ENCODE measurements around the gene RNASEH2C. TPM values are rescaled to one million over a fixed set of nuclear protein-coding genes. Genes with fewer than 3 reads are reported as not detected.
"Not testable (repeated sequence)": the region's sequence is repeated elsewhere in the genome, so short reads cannot be mapped to it uniquely, and the experiment has no call there.

RNASEH2C gene
- total and polyA plus RNA-seq, 5 donors: 68.1 to 158 (median 80.3) TPM

DNA sequence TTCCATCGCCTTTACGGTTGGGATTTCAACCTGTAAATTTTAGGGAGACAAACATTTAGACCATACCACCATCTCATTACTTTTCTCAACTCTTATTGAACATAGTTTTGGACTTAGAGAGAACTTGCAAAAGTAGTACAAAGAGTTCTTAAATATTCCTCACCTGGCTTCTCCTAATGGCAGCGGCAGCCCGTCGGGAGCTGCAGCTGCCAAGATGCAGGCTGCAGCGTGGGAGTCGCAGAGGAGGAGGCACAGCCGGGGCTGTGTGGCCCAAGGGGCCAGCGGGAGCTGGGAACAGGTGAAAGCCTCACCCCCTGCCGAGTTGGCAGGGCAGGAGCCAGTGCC lies 23.1 kb upstream of the RNASEH2C start:
- H3K4me1 ChIP-seq (ENCODE audit: control insufficient read depth, insufficient read depth, low read length): no peaks in the 10 kb centered on the region
- ATAC-seq (no peak), DNase-seq (no peak)
- intact Hi-C loops (cut with DNase I): no loop called here
- no peaks in the 10 kb centered on the region for H3K9me3 ChIP-seq (ENCODE audit: control insufficient read depth, low read length)
- no peak overlapping the region for H3K4me3 ChIP-seq (ENCODE audit: low read length)
- WGBS: 72% methylated on average over 10 of the region's 10 CpGs
- no peaks in the 10 kb centered on the region for H3K27me3 ChIP-seq (ENCODE audit: control insufficient read depth, insufficient read depth)
- H3K27ac ChIP-seq (ENCODE audit: low read length): no peak overlapping the region

DNA sequence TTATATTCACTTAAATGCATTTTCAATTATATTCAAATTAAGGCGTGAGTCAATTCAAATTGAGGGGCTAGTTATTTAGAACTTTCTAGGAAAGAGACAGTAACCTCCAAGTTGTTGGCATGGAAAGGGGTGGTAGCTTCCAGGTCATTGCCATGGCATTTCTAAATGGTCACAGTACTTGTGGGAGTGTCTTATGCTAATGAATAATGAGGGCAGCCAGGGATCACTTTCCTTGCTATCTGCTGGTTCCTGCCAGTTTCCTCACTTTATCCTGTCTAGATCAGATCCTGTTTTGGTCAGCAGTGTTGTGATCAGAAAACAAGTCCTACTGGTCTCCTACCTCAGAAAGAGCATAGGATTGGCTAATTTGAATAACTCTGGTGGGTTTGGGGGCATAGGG lies 21.8 kb upstream of the RNASEH2C start:
- no peak overlapping the region for H3K4me3 ChIP-seq (ENCODE audit: low read length)
- H3K27ac ChIP-seq (ENCODE audit: low read length): no peak overlapping the region
- DNase-seq (no peak), ATAC-seq (no peak)
- intact Hi-C loops (cut with DNase I): no loop called here
- H3K27me3 ChIP-seq (ENCODE audit: control insufficient read depth, insufficient read depth): no peaks in the 10 kb centered on the region
- whole genome bisulfite sequencing: 89% methylated on average over 1 of the region's 1 CpG
- no peaks in the 10 kb centered on the region for H3K4me1 ChIP-seq (ENCODE audit: control insufficient read depth, insufficient read depth, low read length)
- H3K9me3 ChIP-seq (ENCODE audit: control insufficient read depth, low read length): no peaks in the 10 kb centered on the region

DNA sequence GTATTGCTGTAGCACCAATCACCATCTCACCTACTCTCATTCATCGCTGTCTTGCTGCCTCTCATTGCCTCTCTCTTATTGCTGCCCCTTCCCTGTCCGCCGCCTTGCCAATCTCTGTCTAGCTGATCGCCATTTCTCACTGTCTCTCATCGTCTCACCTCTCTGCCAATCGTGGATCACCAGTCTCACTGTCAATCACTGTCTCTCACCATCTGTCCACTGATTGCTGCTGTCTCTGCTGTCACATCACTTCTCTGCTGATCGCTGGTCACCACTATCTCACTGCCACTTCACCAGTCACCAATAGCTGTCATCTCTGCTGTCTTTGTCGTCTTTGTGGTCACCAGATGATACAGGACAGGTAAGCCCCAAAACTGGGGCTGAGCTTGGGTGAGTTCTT lies 20.6 kb upstream of the RNASEH2C start:
- no peak for ATAC-seq
- Histone ChIP-seq H3K4me3 (ENCODE audit: low read length) (no peak overlapping the region), H3K27me3 (ENCODE audit: control insufficient read depth, insufficient read depth) (no peaks in the 10 kb centered on the region), H3K27ac (ENCODE audit: low read length) (no peak overlapping the region), H3K4me1 (ENCODE audit: control insufficient read depth, insufficient read depth, low read length) (no peaks in the 10 kb centered on the region), H3K9me3 (ENCODE audit: control insufficient read depth, low read length) (no peaks in the 10 kb centered on the region)
- 77% methylated on average over 8 of the region's 8 CpGs for WGBS
- intact Hi-C loops (cut with DNase I): no loop called here
- no peak for DNase-seq

- 92% methylated on average over 2 of the region's 2 CpGs for WGBS
Observed at GRCh38 chr11:65739022-65739421, 18.4 kb upstream of the RNASEH2C start.

GRCh38 chr11:65736810-65737209 lies 16.2 kb upstream of the RNASEH2C start:
- H3K27ac ChIP-seq (ENCODE audit: low read length): no peak overlapping the region
- H3K9me3 ChIP-seq (ENCODE audit: control insufficient read depth, low read length): no peaks in the 10 kb centered on the region
- DNase-seq (no peak), ATAC-seq (no peak)
- H3K27me3 ChIP-seq (ENCODE audit: control insufficient read depth, insufficient read depth): no peaks in the 10 kb centered on the region
- H3K4me1 ChIP-seq (ENCODE audit: control insufficient read depth, insufficient read depth, low read length): no peaks in the 10 kb centered on the region
- intact Hi-C loops (cut with DNase I): no loop called here
- H3K4me3 ChIP-seq (ENCODE audit: low read length): no peak overlapping the region

More at GRCh38 chr11:65739022-65739421, 18.4 kb upstream of the RNASEH2C start:
- no peak for DNase-seq
- Histone ChIP-seq H3K4me1 (ENCODE audit: control insufficient read depth, insufficient read depth, low read length) (no peaks in the 10 kb centered on the region), H3K27ac (ENCODE audit: low read length) (no peak overlapping the region), H3K9me3 (ENCODE audit: control insufficient read depth, low read length) (no peaks in the 10 kb centered on the region), H3K4me3 (ENCODE audit: low read length) (no peak overlapping the region), H3K27me3 (ENCODE audit: control insufficient read depth, insufficient read depth) (no peaks in the 10 kb centered on the region)
- no peak for ATAC-seq
- intact Hi-C loops (cut with DNase I): no loop called here

DNA sequence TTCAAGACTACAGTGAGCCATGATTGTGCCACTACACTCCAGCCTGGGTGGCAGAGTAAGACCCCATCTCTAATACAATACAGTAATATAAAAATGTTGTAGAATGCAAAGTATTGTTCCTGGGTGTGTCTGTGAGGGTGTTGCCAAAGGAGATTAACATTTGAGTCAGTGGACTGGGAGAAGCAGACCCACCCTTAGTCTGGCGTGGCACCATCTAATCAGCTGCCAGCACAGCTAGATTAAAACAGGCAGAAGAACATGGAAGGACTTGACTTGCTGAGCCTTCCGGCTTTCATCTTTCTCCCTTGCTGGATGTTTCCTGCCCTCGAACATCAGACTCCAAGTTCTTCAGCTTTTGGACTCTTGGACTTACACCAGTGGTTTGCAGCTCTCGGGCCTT lies 14.5 kb upstream of the RNASEH2C start:
- H3K4me3 ChIP-seq (ENCODE audit: low read length); DNase-seq; ATAC-seq; H3K4me1 ChIP-seq (ENCODE audit: control insufficient read depth, insufficient read depth, low read length); H3K9me3 ChIP-seq (ENCODE audit: control insufficient read depth, low read length); intact Hi-C loops (cut with DNase I); H3K27ac ChIP-seq (ENCODE audit: low read length); H3K27me3 ChIP-seq (ENCODE audit: control insufficient read depth, insufficient read depth): not testable (repeated sequence)
- 74% methylated on average over 4 of the region's 4 CpGs for WGBS

- H3K27ac ChIP-seq (ENCODE audit: low read length): no peak overlapping the region
- H3K4me1 ChIP-seq (ENCODE audit: control insufficient read depth, insufficient read depth, low read length): no peaks in the 10 kb centered on the region
- ATAC-seq (no peak), DNase-seq (no peak)
- H3K9me3 ChIP-seq (ENCODE audit: control insufficient read depth, low read length): no peaks in the 10 kb centered on the region
- intact Hi-C loops (cut with DNase I): no loop called here
- no peaks in the 10 kb centered on the region for H3K27me3 ChIP-seq (ENCODE audit: control insufficient read depth, insufficient read depth)
- 52% methylated on average over 5 of the region's 5 CpGs for WGBS
- H3K4me3 ChIP-seq (ENCODE audit: low read length): no peak overlapping the region
Observed at GRCh38 chr11:65730461-65730860, 9.9 kb upstream of the RNASEH2C start.

- intact Hi-C loops (cut with DNase I): no loop called here
- ATAC-seq (no peak), DNase-seq (no peak)
- Histone ChIP-seq H3K4me3 (ENCODE audit: low read length) (no peak overlapping the region), H3K4me1 (ENCODE audit: control insufficient read depth, insufficient read depth, low read length) (no peaks in the 10 kb centered on the region), H3K9me3 (ENCODE audit: control insufficient read depth, low read length) (no peaks in the 10 kb centered on the region), H3K27ac (ENCODE audit: low read length) (no peak overlapping the region), H3K27me3 (ENCODE audit: control insufficient read depth, insufficient read depth) (no peaks in the 10 kb centered on the region)
- WGBS: 85% methylated on average over 15 of the region's 15 CpGs
Observed at GRCh38 chr11:65727865-65728264, 7.3 kb upstream of the RNASEH2C start.

GRCh38 chr11:65726660-65727059 lies 6.1 kb upstream of the RNASEH2C start:
- Histone ChIP-seq H3K9me3 (ENCODE audit: control insufficient read depth, low read length) (no peaks in the 10 kb centered on the region), H3K4me1 (ENCODE audit: control insufficient read depth, insufficient read depth, low read length) (no peaks in the 10 kb centered on the region), H3K4me3 (ENCODE audit: low read length) (no peak overlapping the region), H3K27ac (ENCODE audit: low read length) (no peak overlapping the region), H3K27me3 (ENCODE audit: control insufficient read depth, insufficient read depth) (no peaks in the 10 kb centered on the region)
- no peak for ATAC-seq
- intact Hi-C loops (cut with DNase I): no loop called here
- no peak for DNase-seq
- 75% methylated on average over 6 of the region's 6 CpGs for WGBS

DNA sequence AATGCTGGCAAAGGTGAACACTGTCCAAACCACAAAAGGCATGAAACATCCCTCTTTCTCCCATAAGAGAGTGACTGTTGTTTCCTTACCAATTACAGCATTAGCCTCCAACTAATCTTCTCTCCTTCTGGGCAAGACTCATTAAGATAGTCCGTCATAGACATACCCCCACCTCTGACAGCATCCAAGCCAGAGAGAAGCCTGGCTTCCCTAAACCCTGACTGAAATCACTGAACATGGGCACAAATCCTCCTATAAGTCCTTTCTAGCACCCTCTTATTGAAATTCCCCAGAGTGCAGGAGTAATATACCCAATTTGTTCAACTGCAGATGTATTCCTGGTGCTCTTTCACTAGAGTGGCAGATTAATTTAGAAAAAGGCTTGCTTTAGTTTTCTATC lies 1.7 kb upstream of the RNASEH2C start:
- no peak for DNase-seq
- Histone ChIP-seq H3K4me3 (ENCODE audit: low read length) (no peak overlapping the region), H3K27ac (ENCODE audit: low read length) (no peak overlapping the region), H3K4me1 (ENCODE audit: control insufficient read depth, insufficient read depth, low read length) (peaks cover 2% of the 10 kb centered on the region), H3K27me3 (ENCODE audit: control insufficient read depth, insufficient read depth) (no peaks in the 10 kb centered on the region), H3K9me3 (ENCODE audit: control insufficient read depth, low read length) (no peaks in the 10 kb centered on the region)
- no peak for ATAC-seq
- intact Hi-C loops (cut with DNase I): no loop called here
- WGBS: 75% methylated on average over 1 of the region's 1 CpG

- H3K4me3 ChIP-seq (ENCODE audit: low read length): peak overlapping the region; percentile 48
- no peaks in the 10 kb centered on the region for H3K27me3 ChIP-seq (ENCODE audit: control insufficient read depth, insufficient read depth)
- 3% methylated on average over 17 of the region's 17 CpGs for WGBS
- intact Hi-C loops (cut with DNase I): loop anchor here in 3 of 4 donors (10.0 kb wide), 3 partner anchors 55 to 265 kb away; no protein-coding TSS in a partner anchor
- peak; percentile 12 to 37 for ATAC-seq
- peak overlapping the region; percentile 90 for H3K27ac ChIP-seq (ENCODE audit: low read length)
- peaks cover 2% of the 10 kb centered on the region for H3K4me1 ChIP-seq (ENCODE audit: control insufficient read depth, insufficient read depth, low read length)
- DNase-seq: peak in 1 of 3 donors; percentile 42
- no peaks in the 10 kb centered on the region for H3K9me3 ChIP-seq (ENCODE audit: control insufficient read depth, low read length)
Observed at GRCh38 chr11:65719871-65720210, 757 bp downstream of the RNASEH2C start.

DNA sequence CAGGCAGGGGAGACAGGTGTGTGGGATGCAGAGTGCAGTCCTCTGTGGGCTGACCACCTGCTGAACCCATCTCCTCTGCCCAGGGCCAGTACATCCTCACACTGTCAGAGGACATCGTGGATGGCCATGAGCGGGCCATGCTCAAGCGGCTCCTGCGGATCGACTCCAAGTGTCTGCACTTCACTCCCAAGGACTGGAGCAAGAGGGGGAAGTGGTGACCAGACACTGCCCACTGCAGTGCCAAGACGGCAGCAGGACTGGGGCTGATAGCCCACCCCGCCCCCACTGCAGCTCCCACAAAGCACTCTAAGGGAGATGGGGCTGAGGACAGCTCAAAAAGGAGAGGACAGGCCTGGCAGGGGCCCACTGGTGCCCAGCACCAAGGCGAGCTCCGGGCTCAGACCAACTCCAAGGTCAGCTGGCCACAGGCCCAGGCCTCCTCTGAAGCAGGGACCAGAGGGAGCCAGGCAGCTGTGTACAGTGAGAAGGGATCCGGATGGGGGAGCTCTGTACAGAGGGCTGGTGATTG lies 1.6 kb downstream of the RNASEH2C start:
- Histone ChIP-seq H3K9me3 (ENCODE audit: control insufficient read depth, low read length) (no peaks in the 10 kb centered on the region), H3K27me3 (ENCODE audit: control insufficient read depth, insufficient read depth) (no peaks in the 10 kb centered on the region), H3K27ac (ENCODE audit: low read length) (no peak overlapping the region), H3K4me3 (ENCODE audit: low read length) (no peak overlapping the region), H3K4me1 (ENCODE audit: control insufficient read depth, insufficient read depth, low read length) (peaks cover 2% of the 10 kb centered on the region)
- peak in 2 of 3 donors; percentile 67 to 73 for DNase-seq
- 64% methylated on average over 10 of the region's 10 CpGs for WGBS
- peak; percentile 5 to 7 for ATAC-seq
- intact Hi-C loops (cut with DNase I): loop anchor here in 3 of 4 donors (10.0 kb wide), 3 partner anchors 56 to 266 kb away; no protein-coding TSS in a partner anchor
